KG1 (cell line): ENCODE data around the gene UPK3BL1.
"Not testable (repeated sequence)": the region's sequence is repeated elsewhere in the genome, so short reads cannot be mapped to it uniquely, and the experiment has no call there.

Experiments
- DNase-seq: peaks from one replicate; lab custom pipeline; 2025; lab: John Stamatoyannopoulos, UW

UPK3BL1 gene

DNA sequence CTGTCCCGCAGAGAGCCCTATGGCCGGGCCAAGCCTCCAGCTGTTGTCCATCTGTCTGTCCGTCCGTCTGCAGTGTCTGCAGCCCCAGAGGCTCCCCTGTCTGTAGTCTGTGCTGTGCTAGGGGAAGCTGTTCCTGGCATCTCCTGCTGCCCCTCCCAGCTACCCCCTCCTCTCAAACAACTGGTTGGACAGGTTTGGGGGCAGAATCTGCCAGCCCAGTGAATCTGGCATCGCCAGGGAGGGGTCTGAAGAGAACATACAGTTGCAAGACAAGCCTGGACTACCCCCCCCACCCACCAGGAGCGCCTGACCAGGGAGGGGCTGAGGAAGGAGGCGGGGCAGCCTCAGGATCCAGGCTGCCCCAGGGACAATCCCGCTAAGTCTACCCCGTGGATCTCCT is at the start of gene UPK3BL1:
TSS of gene UPK3BL1 (minus strand) at position 101 of the 400 bp plus-strand sequence. CDS start at position 51, 50 bp downstream.
- DNase-seq = not testable (repeated sequence)

DNA sequence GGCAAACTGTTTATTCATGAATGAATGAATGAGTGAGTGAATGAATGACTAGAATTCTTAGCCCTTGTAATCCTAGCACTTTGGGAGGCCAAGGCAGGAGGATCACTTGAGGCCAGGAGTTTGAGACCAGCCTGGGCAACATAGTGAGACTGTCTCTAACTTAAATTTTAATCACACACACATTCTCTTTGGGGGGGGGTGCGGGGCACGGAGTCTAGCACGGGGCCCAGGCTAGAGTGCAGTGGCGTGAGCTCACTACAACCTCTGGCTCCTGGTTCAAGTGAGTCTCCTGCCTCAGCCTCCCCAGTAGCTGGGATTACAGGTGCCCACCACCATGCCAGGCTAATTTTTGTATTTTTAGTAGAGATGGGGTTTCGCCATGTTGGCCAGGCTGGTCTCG is 48.0 kb upstream of the UPK3BL1 start:
- not testable (repeated sequence) for DNase-seq

GRCh38 chr7:102689436-102690282 is 47.1 kb upstream of the UPK3BL1 start:
- DNase-seq = not testable (repeated sequence)

- DNase-seq = not testable (repeated sequence)
Measured at GRCh38 chr7:102688299-102689036, 45.9 kb upstream of the UPK3BL1 start.

GRCh38 chr7:102682560-102682959 is 40.0 kb upstream of the UPK3BL1 start:
- not testable (repeated sequence) for DNase-seq

- not testable (repeated sequence) for DNase-seq
Measured at GRCh38 chr7:102680780-102681179, 38.2 kb upstream of the UPK3BL1 start.

- not testable (repeated sequence) for DNase-seq
Measured at GRCh38 chr7:102675545-102675944, 33.0 kb upstream of the UPK3BL1 start.

- DNase-seq = not testable (repeated sequence)
Measured at GRCh38 chr7:102673447-102674067, 31.0 kb upstream of the UPK3BL1 start.

GRCh38 chr7:102671956-102672307 is 29.3 kb upstream of the UPK3BL1 start:
- not testable (repeated sequence) for DNase-seq

DNA sequence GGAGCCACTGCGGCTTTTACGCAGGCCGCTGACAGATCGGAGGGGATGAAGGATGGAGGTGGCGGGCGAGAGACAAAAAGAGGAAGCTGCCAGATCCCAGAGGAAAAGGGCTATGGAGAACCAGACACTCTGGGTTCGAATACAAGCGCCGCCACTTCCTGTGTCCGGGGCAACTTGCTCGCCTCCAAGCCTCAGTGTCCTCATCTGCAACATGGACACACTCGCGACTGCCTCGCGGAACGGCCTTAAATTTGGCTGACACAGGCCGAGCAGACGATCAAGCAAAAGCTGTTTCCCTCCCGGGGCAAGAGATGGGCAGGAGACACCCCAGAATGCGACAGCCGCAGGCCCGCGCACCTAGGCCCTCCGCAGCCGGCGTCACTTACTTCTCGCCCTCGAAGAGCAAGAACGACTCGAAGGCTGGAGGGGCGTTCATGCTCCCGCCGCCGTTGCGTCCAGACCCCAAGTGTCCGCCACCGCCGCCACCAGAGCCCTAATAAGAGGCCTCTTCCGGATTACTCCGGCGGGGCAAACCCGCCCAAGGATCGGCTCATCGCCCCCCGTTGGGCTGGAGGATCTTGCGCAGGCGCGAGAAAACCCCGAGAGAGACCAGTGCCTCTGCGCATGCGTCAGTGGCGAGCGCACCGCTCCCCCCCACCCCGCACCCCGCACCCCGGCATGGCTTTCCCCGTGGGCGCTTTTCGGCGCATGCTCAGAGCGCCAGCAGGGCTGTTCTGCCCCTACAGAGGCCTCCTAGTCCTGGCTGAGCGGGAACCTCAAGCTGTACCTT is 28.8 kb upstream of the UPK3BL1 start, which contains the start of gene POLR2J2:
TSS of gene POLR2J2 (minus strand) at position 498 of the 790 bp plus-strand sequence. CDS start at position 436, 62 bp downstream.
- not testable (repeated sequence) for DNase-seq

- DNase-seq = not testable (repeated sequence)
Measured at GRCh38 chr7:102667523-102667922, 24.9 kb upstream of the UPK3BL1 start.

DNA sequence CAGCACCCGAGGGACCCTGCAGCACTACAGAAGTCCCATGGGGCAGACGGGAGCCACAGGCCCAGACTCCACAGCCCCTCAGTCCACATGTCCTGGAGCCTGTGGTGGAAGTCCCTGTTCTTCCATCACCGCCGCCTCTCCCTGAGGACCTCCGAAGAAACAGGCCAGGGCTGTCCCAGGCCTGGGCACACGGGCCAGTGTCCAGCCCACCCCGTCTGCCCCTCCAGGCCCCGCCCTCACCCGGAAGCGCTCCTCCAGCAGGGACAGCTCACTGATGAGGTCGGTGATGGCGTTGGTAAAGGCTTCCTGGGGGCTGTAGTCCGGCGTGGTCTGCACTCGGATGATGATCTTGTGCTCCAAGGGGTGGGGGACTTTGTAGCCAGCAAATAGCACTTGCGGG is 24.3 kb upstream of the UPK3BL1 start:
- DNase-seq = not testable (repeated sequence)

GRCh38 chr7:102664765-102665164 is 22.2 kb upstream of the UPK3BL1 start:
- not testable (repeated sequence) for DNase-seq

- not testable (repeated sequence) for DNase-seq
Measured at GRCh38 chr7:102649924-102650323, 7.3 kb upstream of the UPK3BL1 start, which contains the start of gene SPDYE2B. SPDYE2B (plus strand) TSS chr7:102650319; CDS start chr7:102652349, 2,030 bp downstream.

GRCh38 chr7:102647813-102648212 is 5.2 kb upstream of the UPK3BL1 start:
- DNase-seq = not testable (repeated sequence)

DNA sequence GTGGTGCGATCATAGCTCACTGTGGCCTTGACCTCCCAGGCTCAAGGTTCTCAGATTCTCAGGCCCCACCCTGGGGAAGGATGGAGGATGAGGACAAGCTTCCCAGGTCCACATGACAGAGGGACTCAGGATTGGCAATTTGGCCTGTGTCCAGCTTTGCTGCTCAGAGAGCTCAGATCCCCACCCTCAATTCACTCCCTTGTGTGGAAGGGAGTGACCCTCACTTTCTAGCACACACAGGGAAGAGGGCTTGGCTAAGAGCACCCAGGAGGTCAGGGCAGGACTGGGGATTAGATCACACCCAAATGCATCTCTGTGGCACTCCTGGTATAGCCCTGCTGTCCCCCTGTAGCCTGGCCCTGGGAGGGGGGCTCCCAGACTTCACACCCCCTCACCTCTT is 813 bp upstream of the UPK3BL1 start:
- DNase-seq = not testable (repeated sequence)

DNA sequence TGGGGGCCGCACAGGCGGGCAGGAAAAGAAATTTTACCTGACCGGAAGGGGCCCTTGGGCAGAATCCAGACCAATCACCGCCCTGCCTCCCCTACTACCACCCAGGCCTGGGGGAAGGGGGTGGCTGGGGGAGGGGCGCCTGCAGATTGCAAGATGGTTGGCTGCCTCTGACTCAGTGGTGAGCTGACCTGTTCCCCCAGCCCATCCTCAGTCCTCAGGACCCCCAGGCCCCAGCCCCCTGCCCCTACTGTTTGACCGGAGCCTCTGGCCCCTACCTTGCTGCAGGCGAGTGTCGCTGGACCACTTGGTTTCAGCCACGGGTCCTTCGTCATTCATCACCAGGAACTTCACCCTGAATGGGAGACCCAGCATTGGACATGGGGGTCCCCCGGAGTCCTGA is 3.7 kb downstream of the UPK3BL1 start:
- not testable (repeated sequence) for DNase-seq

GRCh38 chr7:102636956-102637355 is 5.6 kb downstream of the UPK3BL1 start:
- DNase-seq = not testable (repeated sequence)

GRCh38 chr7:102635354-102635753 is 7.2 kb downstream of the UPK3BL1 start:
- not testable (repeated sequence) for DNase-seq

DNA sequence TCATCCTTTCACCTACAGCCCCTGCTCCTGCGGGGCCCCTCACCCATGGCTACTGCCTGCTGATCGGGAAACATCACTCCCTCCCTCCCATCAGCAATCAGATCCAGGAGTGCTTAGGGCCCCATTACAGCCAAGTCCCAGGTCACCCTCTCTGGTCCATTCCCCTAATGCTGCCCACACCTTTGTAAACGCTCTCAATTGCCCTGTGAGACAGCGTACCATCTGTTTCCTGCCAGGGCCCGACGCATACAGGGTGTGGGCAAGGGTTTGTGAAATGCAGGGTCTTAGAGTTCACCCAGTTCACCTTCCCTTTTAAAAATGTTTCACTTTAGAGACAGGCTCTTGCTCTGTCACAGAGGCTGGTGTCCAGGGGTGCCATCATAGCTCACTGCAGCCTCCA is 8.3 kb downstream of the UPK3BL1 start:
- DNase-seq = not testable (repeated sequence)

DNA sequence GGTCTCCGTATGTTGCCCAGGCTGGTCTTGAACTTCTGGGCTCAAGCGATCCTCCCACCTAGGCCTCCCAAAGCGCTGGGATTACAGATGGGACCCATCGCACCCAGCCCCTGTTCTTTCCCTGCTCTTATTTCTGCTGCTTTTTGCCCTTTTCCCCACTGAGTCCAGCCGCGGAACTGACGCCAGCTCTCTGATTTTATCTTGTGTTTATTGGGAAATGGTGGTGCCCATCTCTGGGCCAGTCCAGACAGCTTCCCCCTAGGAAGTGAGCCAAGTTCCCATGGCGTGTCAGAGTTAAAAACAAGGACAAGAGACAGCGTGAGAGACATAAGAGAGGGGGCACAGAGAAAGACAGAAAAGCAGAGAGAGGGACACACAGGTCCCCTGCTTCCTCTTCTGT is 12.0 kb downstream of the UPK3BL1 start:
- not testable (repeated sequence) for DNase-seq
